Measurements from ENCODE around the gene DPP8.

DPP8 gene

DNA sequence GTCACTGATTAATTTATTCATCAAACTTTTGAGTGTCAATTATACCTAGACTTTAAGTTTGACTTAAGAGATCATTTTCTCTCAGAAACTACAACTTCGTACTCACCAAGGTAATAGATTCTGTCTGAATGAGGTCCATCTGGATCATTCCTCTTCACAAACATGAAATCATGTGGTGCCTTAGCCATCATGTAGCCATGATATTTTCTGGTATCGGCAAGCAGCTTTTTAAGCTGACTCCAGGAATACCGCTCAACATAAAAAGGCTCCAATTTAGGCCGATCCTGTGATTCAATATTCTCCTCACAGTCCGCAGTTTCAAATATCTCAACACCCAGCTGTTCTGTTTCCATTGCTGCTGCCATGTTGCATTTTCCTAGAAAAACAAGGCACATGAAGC, 5.3 kb downstream of the DPP8 start:
- no peak overlapping the region for H3K27ac ChIP-seq
- H3K4me2 ChIP-seq, result no peak overlapping the region
- H3K79me2 ChIP-seq (ENCODE audit: insufficient read depth, low read depth), result peaks cover 28% of the 10 kb centered on the region
- no peaks in the 10 kb centered on the region for H3K36me3 ChIP-seq (ENCODE audit: insufficient read depth)
- H3K27me3 ChIP-seq (ENCODE audit: insufficient read depth, low read depth), result no peaks in the 10 kb centered on the region
- no peak overlapping the region for H3K9ac ChIP-seq
- no peaks in the 10 kb centered on the region for H4K20me1 ChIP-seq (ENCODE audit: insufficient read depth)
- H3K4me3 ChIP-seq (IDR thresholded peaks at IDR 0.05; ENCODE audit: insufficient read depth, low read depth, low read length), result no peak overlapping the region
- TF ChIP-seq, protein P1, sequence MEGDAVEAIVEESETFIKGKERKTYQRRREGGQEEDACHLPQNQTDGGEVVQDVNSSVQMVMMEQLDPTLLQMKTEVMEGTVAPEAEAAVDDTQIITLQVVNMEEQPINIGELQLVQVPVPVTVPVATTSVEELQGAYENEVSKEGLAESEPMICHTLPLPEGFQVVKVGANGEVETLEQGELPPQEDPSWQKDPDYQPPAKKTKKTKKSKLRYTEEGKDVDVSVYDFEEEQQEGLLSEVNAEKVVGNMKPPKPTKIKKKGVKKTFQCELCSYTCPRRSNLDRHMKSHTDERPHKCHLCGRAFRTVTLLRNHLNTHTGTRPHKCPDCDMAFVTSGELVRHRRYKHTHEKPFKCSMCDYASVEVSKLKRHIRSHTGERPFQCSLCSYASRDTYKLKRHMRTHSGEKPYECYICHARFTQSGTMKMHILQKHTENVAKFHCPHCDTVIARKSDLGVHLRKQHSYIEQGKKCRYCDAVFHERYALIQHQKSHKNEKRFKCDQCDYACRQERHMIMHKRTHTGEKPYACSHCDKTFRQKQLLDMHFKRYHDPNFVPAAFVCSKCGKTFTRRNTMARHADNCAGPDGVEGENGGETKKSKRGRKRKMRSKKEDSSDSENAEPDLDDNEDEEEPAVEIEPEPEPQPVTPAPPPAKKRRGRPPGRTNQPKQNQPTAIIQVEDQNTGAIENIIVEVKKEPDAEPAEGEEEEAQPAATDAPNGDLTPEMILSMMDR (conservative IDR thresholded peaks at IDR 0.05; ENCODE audit: low read depth, low read length), result no peak
- no peak overlapping the region for H2AFZ ChIP-seq (ENCODE audit: low read depth)
- H3K4me1 ChIP-seq (ENCODE audit: low read depth, poor library complexity, severe bottlenecking), result peaks cover 13% of the 10 kb centered on the region

DNA sequence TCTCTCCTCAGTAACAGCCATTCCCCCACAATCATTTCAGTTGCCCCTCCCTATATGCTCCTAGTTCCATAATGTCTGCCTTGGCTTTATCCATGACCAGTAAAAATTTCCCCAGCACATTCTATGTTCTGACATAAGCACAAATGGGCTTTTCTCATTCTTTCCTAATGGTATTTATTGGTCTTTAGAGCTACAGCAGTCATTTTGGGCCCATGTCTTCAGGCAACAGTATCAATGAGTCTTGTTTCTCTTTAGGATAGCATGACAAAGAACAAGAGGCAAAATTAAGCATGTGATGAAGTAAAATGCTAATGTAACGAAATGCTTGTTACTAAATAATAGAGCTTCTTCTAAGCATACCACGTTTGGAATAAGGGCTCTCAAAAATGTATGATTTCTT, 8.2 kb downstream of the DPP8 start:
- no peak overlapping the region for H3K4me3 ChIP-seq (IDR thresholded peaks at IDR 0.05; ENCODE audit: insufficient read depth, low read depth, low read length)
- no peaks in the 10 kb centered on the region for H4K20me1 ChIP-seq (ENCODE audit: insufficient read depth)
- no peak overlapping the region for H3K4me2 ChIP-seq
- TF ChIP-seq, protein P1 (conservative IDR thresholded peaks at IDR 0.05; ENCODE audit: low read depth, low read length), result no peak
- no peak overlapping the region for H3K9ac ChIP-seq
- no peaks in the 10 kb centered on the region; the same call in 1 of the 2 replicates for H3K36me3 ChIP-seq (ENCODE audit: insufficient read depth)
- H3K79me2 ChIP-seq (ENCODE audit: insufficient read depth, low read depth), result peaks cover under 1% of the 10 kb centered on the region; the same call in 1 of the 2 replicates
- H2AFZ ChIP-seq (ENCODE audit: low read depth), result no peak overlapping the region
- H3K4me1 ChIP-seq (ENCODE audit: low read depth, poor library complexity, severe bottlenecking), result no peaks in the 10 kb centered on the region
- no peak overlapping the region for H3K27ac ChIP-seq
- H3K27me3 ChIP-seq (ENCODE audit: insufficient read depth, low read depth), result no peaks in the 10 kb centered on the region

DNA sequence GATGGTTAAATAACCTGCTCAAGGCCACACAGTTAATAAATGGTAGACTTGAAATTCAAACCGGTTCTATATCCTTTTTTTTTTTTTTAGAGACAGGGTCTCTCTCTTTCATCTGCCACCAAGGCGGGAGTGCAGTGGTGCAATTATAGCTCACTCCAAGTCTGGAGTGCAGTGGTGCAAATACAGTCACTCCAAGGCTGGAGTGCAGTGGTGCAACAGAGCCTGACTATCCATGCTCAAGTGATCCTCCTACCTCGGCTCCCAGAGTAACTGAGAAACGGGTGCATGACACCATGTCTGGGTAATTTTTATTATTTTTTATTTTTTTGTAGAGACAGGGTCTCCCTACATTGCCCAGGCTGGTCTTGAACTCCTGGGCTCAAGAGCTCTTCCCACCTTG, 23.4 kb downstream of the DPP8 start:
- Histone ChIP-seq H3K9ac (no peak overlapping the region), H3K79me2 (ENCODE audit: insufficient read depth, low read depth) (0 out of 2 replicates have a peak, but pooled peaks cover 3% of the 10 kb centered on the region), H3K36me3 (ENCODE audit: insufficient read depth) (peaks cover 13% of the 10 kb centered on the region; the same call in 1 of the 2 replicates), H3K4me1 (ENCODE audit: low read depth, poor library complexity, severe bottlenecking) (no peaks in the 10 kb centered on the region), H3K4me3 (IDR thresholded peaks at IDR 0.05; ENCODE audit: insufficient read depth, low read depth, low read length) (no peak overlapping the region), H2AFZ (ENCODE audit: low read depth) (no peak overlapping the region), H4K20me1 (ENCODE audit: insufficient read depth) (no peaks in the 10 kb centered on the region; the same call in 1 of the 2 replicates), H3K27ac (no peak overlapping the region), H3K27me3 (ENCODE audit: insufficient read depth, low read depth) (no peaks in the 10 kb centered on the region), H3K4me2 (no peak overlapping the region)
- TF ChIP-seq, protein P1 (conservative IDR thresholded peaks at IDR 0.05; ENCODE audit: low read depth, low read length), result no peak

DNA sequence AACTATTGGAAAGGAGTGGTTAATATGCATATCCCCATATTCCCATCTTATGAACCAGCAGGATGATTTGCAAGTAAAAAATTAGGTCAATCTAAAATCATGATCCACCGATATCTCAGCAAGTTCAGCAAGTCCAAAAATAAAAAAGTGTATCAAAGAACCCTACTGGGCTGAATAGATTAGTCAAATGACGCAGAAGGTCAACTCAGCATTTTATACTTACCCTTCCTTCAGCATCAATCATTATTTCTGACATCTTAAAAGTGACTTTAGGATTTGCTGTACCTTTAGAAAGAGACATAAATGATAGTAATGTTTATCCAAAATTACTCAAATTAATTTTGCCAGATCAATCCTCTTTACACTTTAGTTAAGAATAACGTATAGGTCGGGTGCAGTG, 32.6 kb downstream of the DPP8 start:
- Histone ChIP-seq H3K27me3 (ENCODE audit: insufficient read depth, low read depth) (no peaks in the 10 kb centered on the region), H3K4me3 (IDR thresholded peaks at IDR 0.05; ENCODE audit: insufficient read depth, low read depth, low read length) (no peak overlapping the region), H3K79me2 (ENCODE audit: insufficient read depth, low read depth) (no peaks in the 10 kb centered on the region), H3K4me2 (no peak overlapping the region), H2AFZ (ENCODE audit: low read depth) (no peak overlapping the region), H3K4me1 (ENCODE audit: low read depth, poor library complexity, severe bottlenecking) (no peaks in the 10 kb centered on the region), H3K27ac (no peak overlapping the region), H3K36me3 (ENCODE audit: insufficient read depth) (peaks cover 9% of the 10 kb centered on the region; the same call in 1 of the 2 replicates), H4K20me1 (ENCODE audit: insufficient read depth) (no peaks in the 10 kb centered on the region), H3K9ac (no peak overlapping the region)
- TF ChIP-seq, protein P1 (conservative IDR thresholded peaks at IDR 0.05; ENCODE audit: low read depth, low read length), result no peak

Measured in KMS-11 (cell line).